HEK293 (cell line): ENCODE data around the gene TYROBP.
"Not testable (repeated sequence)": the region's sequence is repeated elsewhere in the genome, so short reads cannot be mapped to it uniquely, and the experiment has no call there.

Source experiments
- CTCF ChIA-PET: fragments of 350-600 bp; formaldehyde crosslinking; extraction: SDS; loops from one replicate; lab custom pipeline; 2021; ENCODE audit warnings: antibody characterized with exemption; lab: Yijun Ruan, JAX
- POLR2A ChIA-PET: fragments of 300-600 bp; formaldehyde crosslinking; extraction: SDS; loops from one replicate; lab custom pipeline; 2020; ENCODE audit warnings: antibody characterized with exemption, inconsistent platforms; lab: Yijun Ruan, JAX
- H3K27ac ChIP-seq: fragments of 200-500 bp; sonication (Bioruptor generic); 2 replicates; pipeline ENCODE4 v1.5.1; 2014; ENCODE audit warnings: low read depth, low read length, control low read depth, inconsistent platforms; ENCODE audit errors: extremely low read depth
- H3K36me3 ChIP-seq, 2 experiments: fragments of 200-500 bp in 1 of 2; sonication (Bioruptor generic) in 1 of 2; 1 replicate in 1 of 2; 2 replicates in 1 of 2; pipeline ENCODE4 v1.5.1; 2014 to 2017; ENCODE audit warnings: inconsistent platforms in 2 of 2, low read length in 2 of 2; ENCODE audit not compliant: control insufficient read depth in 2 of 2, insufficient read depth in 1 of 2
- H3K4me1 ChIP-seq: fragments of 200-500 bp; sonication (Bioruptor generic); 2 replicates; pipeline ENCODE4 v1.5.1; 2014; ENCODE audit warnings: mild to moderate bottlenecking, low read length, inconsistent platforms; ENCODE audit not compliant: control insufficient read depth, insufficient read depth
- H3K4me3 ChIP-seq: 2 replicates; pipeline ENCODE4 v1.5.1; 2011; ENCODE audit warnings: low read depth, mild to moderate bottlenecking, control low read depth, low read length, moderate library complexity
- H3K9me3 ChIP-seq: fragments of 200-500 bp; sonication (Bioruptor generic); 2 replicates; pipeline ENCODE4 v1.5.1; 2014; ENCODE audit warnings: low read depth, low read length, inconsistent platforms; ENCODE audit not compliant: control insufficient read depth, insufficient read depth
- GLIS2 ChIP-seq: fragments of 450-650 bp; formaldehyde crosslinking; IDR thresholded peaks from 2 replicates; pipeline ENCODE4 v1.5.1; 2016; ENCODE audit warnings: missing biosample characterization, missing genetic modification characterization
- SCRT2 ChIP-seq: fragments of 450-650 bp; formaldehyde crosslinking; IDR thresholded peaks from 2 replicates; pipeline ENCODE4 v1.5.1; 2016; ENCODE audit warnings: missing biosample characterization, missing genetic modification characterization
- ZBTB17 ChIP-seq: fragments of 450-650 bp; formaldehyde crosslinking; IDR thresholded peaks from 2 replicates; pipeline ENCODE4 v1.5.1; 2016; ENCODE audit warnings: missing biosample characterization, missing genetic modification characterization
- ZNF112 ChIP-seq: fragments of 450-650 bp; formaldehyde crosslinking; IDR thresholded peaks from 2 replicates; pipeline ENCODE4 v1.5.0; 2017; ENCODE audit warnings: missing biosample characterization, missing genetic modification characterization
- ZNF121 ChIP-seq: fragments of 450-650 bp; formaldehyde crosslinking; IDR thresholded peaks from 2 replicates; pipeline ENCODE4 v1.5.1; 2016; ENCODE audit warnings: missing biosample characterization, missing genetic modification characterization
- ZNF184 ChIP-seq: fragments of 450-650 bp; IDR thresholded peaks from 2 replicates; pipeline ENCODE4 v1.5.1; 2018; ENCODE audit warnings: missing biosample characterization, mild to moderate bottlenecking, missing genetic modification characterization
- ZNF311 ChIP-seq: fragments of 450-650 bp; formaldehyde crosslinking; IDR thresholded peaks from 2 replicates; pipeline ENCODE4 v1.5.1; 2017; ENCODE audit warnings: missing biosample characterization, missing genetic modification characterization, borderline replicate concordance
- ZNF394 ChIP-seq: fragments of 450-650 bp; formaldehyde crosslinking; IDR thresholded peaks from 2 replicates; pipeline ENCODE4 v1.5.1; 2016; ENCODE audit warnings: missing biosample characterization, missing genetic modification characterization, mild to moderate bottlenecking, moderate library complexity, borderline replicate concordance
- ZNF416 ChIP-seq: fragments of 450-650 bp; formaldehyde crosslinking; IDR thresholded peaks from 2 replicates; pipeline ENCODE4 v1.5.1; 2016; ENCODE audit warnings: missing biosample characterization, missing genetic modification characterization
- ZNF549 ChIP-seq: fragments of 450-650 bp; IDR thresholded peaks from 2 replicates; pipeline ENCODE4 v1.5.1; 2018; ENCODE audit warnings: missing biosample characterization, missing genetic modification characterization, mild to moderate bottlenecking, inconsistent platforms, moderate library complexity
- ZNF623 ChIP-seq: fragments of 450-650 bp; formaldehyde crosslinking; IDR thresholded peaks from 2 replicates; pipeline ENCODE4 v1.5.1; 2016; ENCODE audit warnings: missing biosample characterization, missing genetic modification characterization
- ZNF664 ChIP-seq: fragments of 450-650 bp; formaldehyde crosslinking; IDR thresholded peaks from 2 replicates; pipeline ENCODE4 v1.5.1; 2016; ENCODE audit warnings: missing biosample characterization, missing genetic modification characterization
- ZNF785 ChIP-seq: fragments of 450-650 bp; formaldehyde crosslinking; IDR thresholded peaks from 2 replicates; pipeline ENCODE4 v1.5.1; 2016; ENCODE audit warnings: missing biosample characterization, missing genetic modification characterization
- ZNF843 ChIP-seq: fragments of 450-650 bp; formaldehyde crosslinking; IDR thresholded peaks from 2 replicates; pipeline ENCODE4 v1.5.1; 2016; ENCODE audit warnings: missing biosample characterization, missing genetic modification characterization
- TF ChIP-seq, protein P1 (sequence below): fragments of 450-650 bp; formaldehyde crosslinking; IDR thresholded peaks from 2 replicates; pipeline ENCODE4 v1.5.1; 2017; ENCODE audit warnings: missing biosample characterization, missing genetic modification characterization
- TF ChIP-seq, protein P2 (sequence below): fragments of 450-650 bp; formaldehyde crosslinking; IDR thresholded peaks from 2 replicates; pipeline ENCODE4 v1.5.1; 2016; ENCODE audit warnings: missing biosample characterization, missing genetic modification characterization

TYROBP gene

DNA sequence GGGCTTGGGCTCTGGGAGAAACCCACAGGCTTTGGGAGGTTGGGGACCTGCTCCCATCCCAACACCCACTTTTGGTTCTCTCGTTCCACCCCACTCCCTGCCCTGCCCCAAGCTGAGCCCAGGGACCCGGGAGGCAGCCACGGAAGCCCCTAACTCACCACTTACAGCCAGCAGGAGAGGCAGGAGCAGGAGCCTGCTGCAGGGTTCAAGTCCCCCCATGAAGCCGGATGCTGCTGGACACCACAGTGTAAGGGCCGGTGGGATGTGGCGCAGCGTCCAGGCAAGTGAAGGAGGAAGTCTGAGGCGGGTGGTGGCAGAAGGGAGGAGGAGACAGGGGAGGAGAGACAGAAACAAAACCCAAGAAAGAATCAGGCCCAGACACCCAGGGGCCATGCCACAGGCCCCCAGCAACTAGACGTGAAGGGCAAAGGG is at the start of gene TYROBP:
TSS of gene TYROBP (minus strand) at position 286 of the 432 bp plus-strand sequence. CDS start at position 219, 67 bp downstream.
- Histone ChIP-seq H3K4me3 (no peak within 1 kb of the TSS), H3K9me3 (no peaks in the 10 kb centered on the region)

DNA sequence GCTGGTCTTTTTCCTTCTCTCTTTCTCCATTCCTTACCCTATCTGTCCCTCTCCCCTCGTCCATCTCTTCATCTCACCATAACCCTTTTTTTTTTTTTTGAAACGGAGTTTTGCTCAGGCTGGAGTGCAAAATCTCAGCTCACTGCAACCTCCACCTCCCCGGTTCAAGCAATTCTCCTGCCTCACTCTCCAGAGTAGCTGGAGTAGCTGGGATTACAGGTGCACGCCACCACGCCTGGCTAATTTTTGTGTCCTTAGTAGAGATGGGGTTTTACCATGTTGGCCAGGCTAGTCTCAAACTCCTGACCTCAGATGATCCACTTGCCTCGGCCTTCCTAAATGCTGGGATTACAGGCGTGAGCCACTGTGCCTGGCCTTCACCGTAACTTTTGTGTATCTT is 49.3 kb upstream of the TYROBP start:
- 0 out of 2 replicates have a peak, but pooled peaks have one; percentile 20 for TF ChIP-seq ZNF112 (tag by site-specific recombination)
- 0 out of 2 replicates have a peak, but pooled peaks have one; percentile 6 for TF ChIP-seq SCRT2 (tag by site-specific recombination)
- peak; percentile 94 for TF ChIP-seq ZNF394 (tag by site-specific recombination)
- not testable (repeated sequence) for H3K27ac ChIP-seq, H3K9me3 ChIP-seq, H3K4me3 ChIP-seq, H3K36me3 ChIP-seq, H3K4me1 ChIP-seq
- POLR2A ChIA-PET: interaction anchor here (0.9 kb wide), 1 partner anchor 9 kb away, joined by 3 read pairs; no protein-coding TSS in a partner anchor
- CTCF ChIA-PET: interaction anchor here (0.6 to 1.4 kb wide), 6 partner anchors 14 to 364 kb away, joined by 3 to 5 read pairs (median 4); no protein-coding TSS in a partner anchor

More for the DNA sequence above, at the start of gene TYROBP:
- peaks cover 3% of the 10 kb centered on the region; the same call in 1 of the 2 replicates for H3K4me1 ChIP-seq
- TF ChIP-seq ZNF785 (tag by site-specific recombination): no peak
- TF ChIP-seq ZNF549 (tag by site-specific recombination): no peak
- peak; percentile 58 for TF ChIP-seq GLIS2 (tag by site-specific recombination)
- TF ChIP-seq ZNF311 (tag by site-specific recombination): no peak
- TF ChIP-seq, all 188 proteins: peak for 1
- no peaks in the 10 kb centered on the region; a peak in 1 of 3 replicates for H3K36me3 ChIP-seq
- POLR2A ChIA-PET: no interaction called here
- H3K27ac ChIP-seq: no peak within 1 kb of the TSS
- CTCF ChIA-PET: no interaction called here

- ChIA-PET POLR2A (interaction anchor here (0.7 kb wide), 2 partner anchors 25 to 69 kb away, joined by 3 to 9 read pairs; no protein-coding TSS in a partner anchor), CTCF (interaction anchor here (0.7 to 1.4 kb wide), 5 partner anchors 7 to 1591 kb away, joined by 3 to 4 read pairs (median 3); partner anchors contain the start of gene GPI)
- Histone ChIP-seq H3K9me3 (no peaks in the 10 kb centered on the region), H3K27ac (no peak overlapping the region), H3K4me3 (no peak overlapping the region), H3K4me1 (peaks cover 8% of the 10 kb centered on the region), H3K36me3 (no peaks in the 10 kb centered on the region)
- no peak for TF ChIP-seq ZNF416 (tag by site-specific recombination)
- peak; percentile 100 for TF ChIP-seq ZNF184 (tag by site-specific recombination)
- no peak for TF ChIP-seq ZNF121
- TF ChIP-seq ZNF664 (tag by site-specific recombination): peak; percentile 83
- no peak for TF ChIP-seq ZNF311 (tag by site-specific recombination)
- TF ChIP-seq, protein P1, sequence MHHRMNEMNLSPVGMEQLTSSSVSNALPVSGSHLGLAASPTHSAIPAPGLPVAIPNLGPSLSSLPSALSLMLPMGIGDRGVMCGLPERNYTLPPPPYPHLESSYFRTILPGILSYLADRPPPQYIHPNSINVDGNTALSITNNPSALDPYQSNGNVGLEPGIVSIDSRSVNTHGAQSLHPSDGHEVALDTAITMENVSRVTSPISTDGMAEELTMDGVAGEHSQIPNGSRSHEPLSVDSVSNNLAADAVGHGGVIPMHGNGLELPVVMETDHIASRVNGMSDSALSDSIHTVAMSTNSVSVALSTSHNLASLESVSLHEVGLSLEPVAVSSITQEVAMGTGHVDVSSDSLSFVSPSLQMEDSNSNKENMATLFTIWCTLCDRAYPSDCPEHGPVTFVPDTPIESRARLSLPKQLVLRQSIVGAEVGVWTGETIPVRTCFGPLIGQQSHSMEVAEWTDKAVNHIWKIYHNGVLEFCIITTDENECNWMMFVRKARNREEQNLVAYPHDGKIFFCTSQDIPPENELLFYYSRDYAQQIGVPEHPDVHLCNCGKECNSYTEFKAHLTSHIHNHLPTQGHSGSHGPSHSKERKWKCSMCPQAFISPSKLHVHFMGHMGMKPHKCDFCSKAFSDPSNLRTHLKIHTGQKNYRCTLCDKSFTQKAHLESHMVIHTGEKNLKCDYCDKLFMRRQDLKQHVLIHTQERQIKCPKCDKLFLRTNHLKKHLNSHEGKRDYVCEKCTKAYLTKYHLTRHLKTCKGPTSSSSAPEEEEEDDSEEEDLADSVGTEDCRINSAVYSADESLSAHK (tag by site-specific recombination): no peak
- no peak for TF ChIP-seq ZBTB17 (tag by site-specific recombination)
- TF ChIP-seq ZNF843 (tag by site-specific recombination): no peak
- TF ChIP-seq ZNF394 (tag by site-specific recombination): no peak
- TF ChIP-seq, protein P2, sequence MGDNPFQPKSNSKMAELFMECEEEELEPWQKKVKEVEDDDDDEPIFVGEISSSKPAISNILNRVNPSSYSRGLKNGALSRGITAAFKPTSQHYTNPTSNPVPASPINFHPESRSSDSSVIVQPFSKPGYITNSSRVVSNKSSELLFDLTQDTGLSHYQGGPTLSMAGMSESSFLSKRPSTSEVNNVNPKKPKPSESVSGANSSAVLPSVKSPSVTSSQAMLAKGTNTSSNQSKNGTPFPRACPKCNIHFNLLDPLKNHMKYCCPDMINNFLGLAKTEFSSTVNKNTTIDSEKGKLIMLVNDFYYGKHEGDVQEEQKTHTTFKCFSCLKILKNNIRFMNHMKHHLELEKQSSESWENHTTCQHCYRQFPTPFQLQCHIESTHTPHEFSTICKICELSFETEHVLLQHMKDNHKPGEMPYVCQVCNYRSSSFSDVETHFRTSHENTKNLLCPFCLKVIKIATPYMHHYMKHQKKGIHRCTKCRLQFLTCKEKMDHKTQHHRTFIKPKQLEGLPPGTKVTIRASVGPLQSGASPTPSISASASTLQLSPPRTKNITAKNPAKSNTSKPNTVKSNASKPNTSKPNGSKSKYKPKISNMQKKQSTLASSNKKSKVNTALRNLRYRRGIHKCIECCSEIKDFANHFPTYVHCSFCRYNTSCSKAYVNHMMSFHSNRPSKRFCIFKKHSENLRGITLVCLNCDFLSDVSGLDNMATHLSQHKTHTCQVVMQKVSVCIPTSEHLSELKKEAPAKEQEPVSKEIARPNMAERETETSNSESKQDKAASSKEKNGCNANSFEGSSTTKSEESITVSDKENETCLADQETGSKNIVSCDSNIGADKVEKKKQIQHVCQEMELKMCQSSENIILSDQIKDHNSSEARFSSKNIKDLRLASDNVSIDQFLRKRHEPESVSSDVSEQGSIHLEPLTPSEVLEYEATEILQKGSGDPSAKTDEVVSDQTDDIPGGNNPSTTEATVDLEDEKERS (tag by site-specific recombination): peak; percentile 83
- TF ChIP-seq ZNF623 (tag by site-specific recombination): peak; percentile 46
Observed at GRCh38 chr19:35955881-35956634, 48.0 kb upstream of the TYROBP start.
